Mesangial cell (primary cell): ENCODE measurements around the gene PDZD4. TPM values are rescaled to one million over a fixed set of nuclear protein-coding genes. Genes with fewer than 3 reads are reported as not detected.

Experiments used
- total RNA-seq: library from RNA; depleted of rRNA; stranded (reverse); fragments of >200 nt; gene quantifications from 2 replicates; pipeline ENCODE4 v1.2.3, GENCODE V29; 2015

PDZD4 gene
- total RNA-seq = under 0.01 and 0.13 TPM in 2 replicates

GRCh38 chrX:153829799-153830639 is at the start of gene PDZD4:
PDZD4 (minus strand) TSS chrX:153830544; CDS start chrX:153830298, 246 bp downstream.

GRCh38 chrX:153794018-153794896 is 36.1 kb downstream of the PDZD4 start, which contains the start of the genes IDH3G and SSR4:
IDH3G (minus strand) TSS chrX:153794375; CDS start chrX:153794326, 49 bp downstream.
SSR4 (plus strand) TSS chrX:153794668; CDS start chrX:153794688, 20 bp downstream.

GRCh38 chrX:153780678-153781427 is 49.5 kb downstream of the PDZD4 start, which contains the start of gene SRPK3:
SRPK3 (plus strand) TSS chrX:153781041; CDS start chrX:153781087, 46 bp downstream.

GRCh38 chrX:153763989-153764755 is 66.2 kb downstream of the PDZD4 start, which contains the start of gene PLXNB3:
PLXNB3 (plus strand) TSS chrX:153764249; CDS start chrX:153765536, 1,287 bp downstream.

Other genes with a start within 250 kb of the PDZD4 start
- 33.3 and 50.8 TPM in 2 replicates for gene CCNQ, start 231.4 kb downstream of the PDZD4 start, total RNA-seq
- 0.13 and 1.3 TPM in 2 replicates for gene DUSP9, start 183.3 kb downstream of the PDZD4 start, total RNA-seq
- 1.1 TPM in 1 of 2 replicates, not detected in the other for gene PNCK, start 156.7 kb downstream of the PDZD4 start, total RNA-seq
- gene SLC6A8, start 142.6 kb downstream of the PDZD4 start, total RNA-seq = 18.7 and 53.7 TPM in 2 replicates
- gene BCAP31, start 106.2 kb downstream of the PDZD4 start, total RNA-seq = 78.3 and 104 TPM in 2 replicates
- 9.8 and 22.2 TPM in 2 replicates for gene ABCD1, start 105.7 kb downstream of the PDZD4 start, total RNA-seq
- 4.6 and 8.4 TPM in 2 replicates for gene PLXNB3, start 66.3 kb downstream of the PDZD4 start, total RNA-seq
- gene SRPK3, start 49.5 kb downstream of the PDZD4 start, total RNA-seq = 1.9 TPM in 1 of 2 replicates, not detected in the other
- gene IDH3G, start 36.2 kb downstream of the PDZD4 start, total RNA-seq = 91.7 and 93.4 TPM in 2 replicates
- 224 and 257 TPM in 2 replicates for gene SSR4, start 35.9 kb downstream of the PDZD4 start, total RNA-seq
- 15.6 and 37.3 TPM in 2 replicates for gene L1CAM, start 55.6 kb upstream of the PDZD4 start, total RNA-seq
- not detected in 2 replicates for gene AVPR2, start 74.1 kb upstream of the PDZD4 start, total RNA-seq
- 5.7 and 16.7 TPM in 2 replicates for gene ARHGAP4, start 95.7 kb upstream of the PDZD4 start, total RNA-seq
- 126 and 216 TPM in 2 replicates for gene NAA10, start 104.5 kb upstream of the PDZD4 start, total RNA-seq
- gene RENBP, start 114.1 kb upstream of the PDZD4 start, total RNA-seq = 0.98 and 11.3 TPM in 2 replicates
- 58.3 and 86.0 TPM in 2 replicates for gene HCFC1, start 141.3 kb upstream of the PDZD4 start, total RNA-seq
- gene TMEM187, start 142.2 kb upstream of the PDZD4 start, total RNA-seq = 9.0 and 10.6 TPM in 2 replicates
- 110 and 179 TPM in 2 replicates for gene IRAK1, start 189.4 kb upstream of the PDZD4 start, total RNA-seq